WTC11 (cell line): ENCODE measurements around the gene DCUN1D2. TPM values are rescaled to one million over a fixed set of nuclear protein-coding genes. Genes with fewer than 3 reads are reported as not detected.

Source experiments
- ATAC-seq: fragments of 200-7000 bp; cut with Tn5 transposase; 2 replicates; pipeline ENCODE4 v1.10.0; 2021; ENCODE audit warnings: mild to moderate bottlenecking, moderate library complexity
- CTCF ChIA-PET: fragments of 300-600 bp; sonication (Branson Sonifier 250); formaldehyde crosslinking; loops from one replicate; lab custom pipeline; 2021; ENCODE audit warnings: antibody characterized with exemption; lab: Charles Lee
- POLR2A ChIA-PET: fragments of 350-600 bp; sonication (Branson Sonifier 250); formaldehyde crosslinking; loops from one replicate; lab custom pipeline; 2021; ENCODE audit warnings: antibody characterized with exemption; lab: Charles Lee
- DNase-seq: peaks from one replicate; pipeline ENCODE4 v3.0.0; 2021; ENCODE audit warnings: low spot score
- H3K27ac Mint-ChIP-seq: 2 replicates; pipeline ENCODE4 v1.8.0; 2021; ENCODE audit warnings: mixed read lengths
- H3K27me3 Mint-ChIP-seq: 2 replicates; pipeline ENCODE4 v1.8.0; 2021; ENCODE audit warnings: low read depth, mild to moderate bottlenecking, moderate library complexity, mixed read lengths
- H3K36me3 Mint-ChIP-seq: 2 replicates; pipeline ENCODE4 v1.8.0; 2021; ENCODE audit warnings: mixed read lengths
- H3K4me1 Mint-ChIP-seq: 2 replicates; pipeline ENCODE4 v1.8.0; 2022; ENCODE audit warnings: mixed read lengths
- H3K4me3 Mint-ChIP-seq: 2 replicates; pipeline ENCODE4 v1.8.0; 2021; ENCODE audit warnings: mild to moderate bottlenecking, moderate library complexity, mixed read lengths
- H3K9me3 Mint-ChIP-seq: 2 replicates; pipeline ENCODE4 v1.8.0; 2021; ENCODE audit warnings: mixed read lengths
- CREB1 ChIP-seq: sonication (generic); formaldehyde crosslinking; IDR thresholded peaks from 2 replicates; pipeline ENCODE4 v1.8.0; 2023; ENCODE audit warnings: mild to moderate bottlenecking, missing genetic modification reagents
- GRHL2 ChIP-seq: fragments of 250-450 bp; sonication (Bioruptor Pico); IDR thresholded peaks from 2 replicates; pipeline ENCODE4 v1.8.0; 2022; ENCODE audit warnings: mild to moderate bottlenecking, moderate library complexity; ENCODE audit not compliant: insufficient replicate concordance, severe bottlenecking
- JAZF1 ChIP-seq: fragments of 250-450 bp; sonication (Bioruptor Pico); IDR thresholded peaks from 2 replicates; pipeline ENCODE4 v1.9.0; 2021; ENCODE audit warnings: moderate library complexity, mild to moderate bottlenecking, inconsistent platforms
- JUN ChIP-seq: sonication (generic); formaldehyde crosslinking; IDR thresholded peaks from 2 replicates; pipeline ENCODE4 v1.8.0; 2023; ENCODE audit warnings: mild to moderate bottlenecking, missing genetic modification reagents
- MXD4 ChIP-seq: fragments of 250-450 bp; sonication (Bioruptor Pico); IDR thresholded peaks from 2 replicates; pipeline ENCODE4 v1.8.0; 2021; ENCODE audit warnings: mild to moderate bottlenecking, moderate library complexity, borderline replicate concordance
- SMAD3 ChIP-seq: sonication (generic); formaldehyde crosslinking; IDR thresholded peaks from 2 replicates; pipeline ENCODE4 v1.8.0; 2022; ENCODE audit warnings: missing genetic modification reagents, mild to moderate bottlenecking, borderline replicate concordance
- SP1 ChIP-seq: sonication (generic); formaldehyde crosslinking; conservative IDR thresholded peaks from 2 replicates; pipeline ENCODE4 v1.8.1; 2022; ENCODE audit warnings: missing genetic modification reagents
- TP53 ChIP-seq: sonication (generic); formaldehyde crosslinking; IDR thresholded peaks from 2 replicates; pipeline ENCODE4 v1.8.1; 2023; ENCODE audit warnings: mild to moderate bottlenecking, missing genetic modification reagents
- ZNF232 ChIP-seq: sonication (generic); formaldehyde crosslinking; IDR thresholded peaks from 2 replicates; pipeline ENCODE4 v1.8.0; 2022; ENCODE audit warnings: mild to moderate bottlenecking, missing genetic modification reagents
- ZNF416 ChIP-seq: fragments of 250-450 bp; sonication (Bioruptor Pico); IDR thresholded peaks from 2 replicates; pipeline ENCODE4 v1.9.0; 2021; ENCODE audit warnings: mild to moderate bottlenecking, inconsistent platforms
- total RNA-seq: library from RNA; stranded (reverse); gene quantifications from 3 replicates; pipeline ENCODE4 v1.2.3, GENCODE V29; 2021
- TF ChIP-seq, protein P1 (sequence below): sonication (generic); formaldehyde crosslinking; IDR thresholded peaks from 2 replicates; pipeline ENCODE4 v1.8.0; 2022; ENCODE audit warnings: missing genetic modification reagents
- TF ChIP-seq, protein P2 (sequence below): sonication (generic); formaldehyde crosslinking; IDR thresholded peaks from 2 replicates; pipeline ENCODE4 v1.8.1; 2022; ENCODE audit warnings: mild to moderate bottlenecking, moderate library complexity, missing genetic modification reagents
- TF ChIP-seq, protein P3 (sequence below): fragments of 200-600 bp; IDR thresholded peaks from 2 replicates; pipeline ENCODE4 v1.8.0; 2022; ENCODE audit warnings: antibody characterized with exemption
- TF ChIP-seq, protein P4 (sequence below): sonication (generic); formaldehyde crosslinking; IDR thresholded peaks from 2 replicates; pipeline ENCODE4 v1.8.1; 2023; ENCODE audit warnings: mild to moderate bottlenecking, missing genetic modification reagents, borderline replicate concordance
- TF ChIP-seq, protein P5 (sequence below): sonication (generic); formaldehyde crosslinking; IDR thresholded peaks from 2 replicates; pipeline ENCODE4 v1.8.1; 2022; ENCODE audit warnings: low read depth, missing genetic modification reagents, borderline replicate concordance

Gene DCUN1D2
- total RNA-seq, 1 experiment from 2014 or later, result 42.5 TPM

DNA sequence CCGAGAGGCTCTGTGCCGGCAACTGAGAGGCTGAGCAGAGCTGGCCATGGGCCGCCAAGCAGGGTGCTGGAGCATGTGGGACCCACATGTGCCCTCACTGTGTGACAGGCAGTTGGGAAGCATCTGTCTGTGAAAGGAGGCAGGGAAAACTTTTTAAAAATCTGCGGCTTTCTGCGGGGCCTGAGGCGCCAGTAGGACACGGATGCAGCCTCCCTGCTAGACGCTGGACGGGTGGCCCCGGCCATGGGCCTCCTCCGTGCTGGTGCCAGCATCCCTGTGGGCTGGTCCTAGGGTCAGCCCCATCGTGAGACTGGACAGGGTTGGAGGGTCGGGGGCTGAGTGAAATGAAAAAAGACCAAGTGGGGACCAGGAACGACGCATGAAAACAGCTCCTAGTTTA, 20.9 kb upstream of the DCUN1D2 start:
- POLR2A ChIA-PET, result interaction anchor here (1.0 kb wide), 1 partner anchor 11 kb away, joined by 3 read pairs; no protein-coding TSS in a partner anchor

DNA sequence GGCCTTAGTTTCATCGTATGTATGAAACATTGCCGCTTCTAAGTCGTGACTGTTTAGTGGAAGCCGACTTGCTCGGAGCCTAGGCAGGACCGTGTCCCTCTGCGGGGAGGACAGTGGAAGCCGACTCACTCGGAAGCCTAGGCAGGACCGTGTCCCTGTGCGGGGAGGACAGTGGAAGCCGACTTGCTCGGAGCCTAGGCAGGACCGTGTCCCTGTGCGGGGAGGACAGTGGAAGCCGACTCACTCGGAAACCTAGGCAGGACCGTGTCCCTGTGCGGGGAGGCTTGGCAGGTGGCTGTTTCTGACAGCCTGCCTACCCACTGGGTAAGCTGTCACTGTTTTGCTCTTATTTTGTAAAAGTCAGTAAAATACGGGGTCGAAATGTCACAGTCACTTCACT, 20.4 kb upstream of the DCUN1D2 start:
- TF ChIP-seq ZNF416 (CRISPR knock-in tag), result no peak
- TF ChIP-seq, protein P1, sequence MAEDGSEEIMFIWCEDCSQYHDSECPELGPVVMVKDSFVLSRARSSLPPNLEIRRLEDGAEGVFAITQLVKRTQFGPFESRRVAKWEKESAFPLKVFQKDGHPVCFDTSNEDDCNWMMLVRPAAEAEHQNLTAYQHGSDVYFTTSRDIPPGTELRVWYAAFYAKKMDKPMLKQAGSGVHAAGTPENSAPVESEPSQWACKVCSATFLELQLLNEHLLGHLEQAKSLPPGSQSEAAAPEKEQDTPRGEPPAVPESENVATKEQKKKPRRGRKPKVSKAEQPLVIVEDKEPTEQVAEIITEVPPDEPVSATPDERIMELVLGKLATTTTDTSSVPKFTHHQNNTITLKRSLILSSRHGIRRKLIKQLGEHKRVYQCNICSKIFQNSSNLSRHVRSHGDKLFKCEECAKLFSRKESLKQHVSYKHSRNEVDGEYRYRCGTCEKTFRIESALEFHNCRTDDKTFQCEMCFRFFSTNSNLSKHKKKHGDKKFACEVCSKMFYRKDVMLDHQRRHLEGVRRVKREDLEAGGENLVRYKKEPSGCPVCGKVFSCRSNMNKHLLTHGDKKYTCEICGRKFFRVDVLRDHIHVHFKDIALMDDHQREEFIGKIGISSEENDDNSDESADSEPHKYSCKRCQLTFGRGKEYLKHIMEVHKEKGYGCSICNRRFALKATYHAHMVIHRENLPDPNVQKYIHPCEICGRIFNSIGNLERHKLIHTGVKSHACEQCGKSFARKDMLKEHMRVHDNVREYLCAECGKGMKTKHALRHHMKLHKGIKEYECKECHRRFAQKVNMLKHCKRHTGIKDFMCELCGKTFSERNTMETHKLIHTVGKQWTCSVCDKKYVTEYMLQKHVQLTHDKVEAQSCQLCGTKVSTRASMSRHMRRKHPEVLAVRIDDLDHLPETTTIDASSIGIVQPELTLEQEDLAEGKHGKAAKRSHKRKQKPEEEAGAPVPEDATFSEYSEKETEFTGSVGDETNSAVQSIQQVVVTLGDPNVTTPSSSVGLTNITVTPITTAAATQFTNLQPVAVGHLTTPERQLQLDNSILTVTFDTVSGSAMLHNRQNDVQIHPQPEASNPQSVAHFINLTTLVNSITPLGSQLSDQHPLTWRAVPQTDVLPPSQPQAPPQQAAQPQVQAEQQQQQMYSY, result no peak
- TF ChIP-seq, protein P2, sequence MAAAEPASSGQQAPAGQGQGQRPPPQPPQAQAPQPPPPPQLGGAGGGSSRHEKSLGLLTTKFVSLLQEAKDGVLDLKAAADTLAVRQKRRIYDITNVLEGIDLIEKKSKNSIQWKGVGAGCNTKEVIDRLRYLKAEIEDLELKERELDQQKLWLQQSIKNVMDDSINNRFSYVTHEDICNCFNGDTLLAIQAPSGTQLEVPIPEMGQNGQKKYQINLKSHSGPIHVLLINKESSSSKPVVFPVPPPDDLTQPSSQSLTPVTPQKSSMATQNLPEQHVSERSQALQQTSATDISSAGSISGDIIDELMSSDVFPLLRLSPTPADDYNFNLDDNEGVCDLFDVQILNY, result no peak
- ATAC-seq, result no peak
- Mint-ChIP-seq H3K4me3 (no peak overlapping the region), H3K27me3 (no peaks in the 10 kb centered on the region), H3K9me3 (no peaks in the 10 kb centered on the region), H3K36me3 (peaks cover 33% of the 10 kb centered on the region), H3K27ac (no peak overlapping the region), H3K4me1 (no peaks in the 10 kb centered on the region)
- ChIA-PET CTCF (no interaction called here), POLR2A (interaction anchor here (1.0 kb wide), 1 partner anchor 11 kb away, joined by 3 read pairs; no protein-coding TSS in a partner anchor)
- DNase-seq, result no peak

More for the DNA sequence above, 20.9 kb upstream of the DCUN1D2 start:
- no peaks in the 10 kb centered on the region for H3K27me3 Mint-ChIP-seq
- no peak overlapping the region for H3K27ac Mint-ChIP-seq
- no peaks in the 10 kb centered on the region for H3K4me1 Mint-ChIP-seq
- no peak for ATAC-seq
- H3K4me3 Mint-ChIP-seq, result no peak overlapping the region
- H3K9me3 Mint-ChIP-seq, result no peaks in the 10 kb centered on the region
- CTCF ChIA-PET, result no interaction called here
- no peak for TF ChIP-seq MXD4
- TF ChIP-seq, all 79 proteins: peak for 0
- no peak for DNase-seq
- peaks cover 35% of the 10 kb centered on the region for H3K36me3 Mint-ChIP-seq

DNA sequence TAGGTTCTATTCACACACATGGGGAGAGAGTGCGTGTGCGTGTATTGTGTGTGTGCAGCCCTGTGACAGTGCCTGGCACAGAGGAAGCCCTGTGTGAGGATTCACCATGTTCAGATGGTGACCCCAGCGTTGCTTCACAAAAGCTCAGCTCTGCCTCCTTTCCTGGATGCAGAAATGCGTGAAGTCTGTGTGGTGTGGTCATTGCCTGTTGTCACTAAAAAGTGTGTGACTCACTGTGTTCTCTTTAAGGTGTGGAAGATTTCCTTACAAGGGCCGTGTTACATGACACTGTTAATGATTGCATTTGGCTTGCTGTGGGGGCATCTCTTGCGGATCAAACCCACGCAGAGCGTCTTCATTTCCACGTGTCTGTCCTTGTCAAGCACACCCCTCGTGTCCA, 19.5 kb upstream of the DCUN1D2 start:
- ATAC-seq (no peak), DNase-seq (no peak)
- no peaks in the 10 kb centered on the region for H3K4me1 Mint-ChIP-seq
- H3K27me3 Mint-ChIP-seq, result no peaks in the 10 kb centered on the region
- no peak overlapping the region for H3K4me3 Mint-ChIP-seq
- peak overlapping the region; percentile 40 for H3K27ac Mint-ChIP-seq
- POLR2A ChIA-PET, result no interaction called here
- TF ChIP-seq, protein P3, sequence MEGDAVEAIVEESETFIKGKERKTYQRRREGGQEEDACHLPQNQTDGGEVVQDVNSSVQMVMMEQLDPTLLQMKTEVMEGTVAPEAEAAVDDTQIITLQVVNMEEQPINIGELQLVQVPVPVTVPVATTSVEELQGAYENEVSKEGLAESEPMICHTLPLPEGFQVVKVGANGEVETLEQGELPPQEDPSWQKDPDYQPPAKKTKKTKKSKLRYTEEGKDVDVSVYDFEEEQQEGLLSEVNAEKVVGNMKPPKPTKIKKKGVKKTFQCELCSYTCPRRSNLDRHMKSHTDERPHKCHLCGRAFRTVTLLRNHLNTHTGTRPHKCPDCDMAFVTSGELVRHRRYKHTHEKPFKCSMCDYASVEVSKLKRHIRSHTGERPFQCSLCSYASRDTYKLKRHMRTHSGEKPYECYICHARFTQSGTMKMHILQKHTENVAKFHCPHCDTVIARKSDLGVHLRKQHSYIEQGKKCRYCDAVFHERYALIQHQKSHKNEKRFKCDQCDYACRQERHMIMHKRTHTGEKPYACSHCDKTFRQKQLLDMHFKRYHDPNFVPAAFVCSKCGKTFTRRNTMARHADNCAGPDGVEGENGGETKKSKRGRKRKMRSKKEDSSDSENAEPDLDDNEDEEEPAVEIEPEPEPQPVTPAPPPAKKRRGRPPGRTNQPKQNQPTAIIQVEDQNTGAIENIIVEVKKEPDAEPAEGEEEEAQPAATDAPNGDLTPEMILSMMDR, result no peak
- TF ChIP-seq JAZF1, result no peak
- TF ChIP-seq, protein P4, sequence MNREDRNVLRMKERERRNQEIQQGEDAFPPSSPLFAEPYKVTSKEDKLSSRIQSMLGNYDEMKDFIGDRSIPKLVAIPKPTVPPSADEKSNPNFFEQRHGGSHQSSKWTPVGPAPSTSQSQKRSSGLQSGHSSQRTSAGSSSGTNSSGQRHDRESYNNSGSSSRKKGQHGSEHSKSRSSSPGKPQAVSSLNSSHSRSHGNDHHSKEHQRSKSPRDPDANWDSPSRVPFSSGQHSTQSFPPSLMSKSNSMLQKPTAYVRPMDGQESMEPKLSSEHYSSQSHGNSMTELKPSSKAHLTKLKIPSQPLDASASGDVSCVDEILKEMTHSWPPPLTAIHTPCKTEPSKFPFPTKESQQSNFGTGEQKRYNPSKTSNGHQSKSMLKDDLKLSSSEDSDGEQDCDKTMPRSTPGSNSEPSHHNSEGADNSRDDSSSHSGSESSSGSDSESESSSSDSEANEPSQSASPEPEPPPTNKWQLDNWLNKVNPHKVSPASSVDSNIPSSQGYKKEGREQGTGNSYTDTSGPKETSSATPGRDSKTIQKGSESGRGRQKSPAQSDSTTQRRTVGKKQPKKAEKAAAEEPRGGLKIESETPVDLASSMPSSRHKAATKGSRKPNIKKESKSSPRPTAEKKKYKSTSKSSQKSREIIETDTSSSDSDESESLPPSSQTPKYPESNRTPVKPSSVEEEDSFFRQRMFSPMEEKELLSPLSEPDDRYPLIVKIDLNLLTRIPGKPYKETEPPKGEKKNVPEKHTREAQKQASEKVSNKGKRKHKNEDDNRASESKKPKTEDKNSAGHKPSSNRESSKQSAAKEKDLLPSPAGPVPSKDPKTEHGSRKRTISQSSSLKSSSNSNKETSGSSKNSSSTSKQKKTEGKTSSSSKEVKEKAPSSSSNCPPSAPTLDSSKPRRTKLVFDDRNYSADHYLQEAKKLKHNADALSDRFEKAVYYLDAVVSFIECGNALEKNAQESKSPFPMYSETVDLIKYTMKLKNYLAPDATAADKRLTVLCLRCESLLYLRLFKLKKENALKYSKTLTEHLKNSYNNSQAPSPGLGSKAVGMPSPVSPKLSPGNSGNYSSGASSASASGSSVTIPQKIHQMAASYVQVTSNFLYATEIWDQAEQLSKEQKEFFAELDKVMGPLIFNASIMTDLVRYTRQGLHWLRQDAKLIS (CRISPR knock-in tag), result no peak
- TF ChIP-seq, protein P5, sequence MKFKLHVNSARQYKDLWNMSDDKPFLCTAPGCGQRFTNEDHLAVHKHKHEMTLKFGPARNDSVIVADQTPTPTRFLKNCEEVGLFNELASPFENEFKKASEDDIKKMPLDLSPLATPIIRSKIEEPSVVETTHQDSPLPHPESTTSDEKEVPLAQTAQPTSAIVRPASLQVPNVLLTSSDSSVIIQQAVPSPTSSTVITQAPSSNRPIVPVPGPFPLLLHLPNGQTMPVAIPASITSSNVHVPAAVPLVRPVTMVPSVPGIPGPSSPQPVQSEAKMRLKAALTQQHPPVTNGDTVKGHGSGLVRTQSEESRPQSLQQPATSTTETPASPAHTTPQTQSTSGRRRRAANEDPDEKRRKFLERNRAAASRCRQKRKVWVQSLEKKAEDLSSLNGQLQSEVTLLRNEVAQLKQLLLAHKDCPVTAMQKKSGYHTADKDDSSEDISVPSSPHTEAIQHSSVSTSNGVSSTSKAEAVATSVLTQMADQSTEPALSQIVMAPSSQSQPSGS, result no peak
- no peak for TF ChIP-seq ZNF232 (CRISPR knock-in tag)
- no peak for TF ChIP-seq GRHL2 (CRISPR knock-in tag)
- no peak for TF ChIP-seq CREB1
- TF ChIP-seq, protein P1, result no peak
- no peak for TF ChIP-seq SMAD3 (CRISPR knock-in tag)
- TF ChIP-seq SP1 (CRISPR knock-in tag), result no peak
- no peak for TF ChIP-seq TP53 (CRISPR knock-in tag)
- no peak for TF ChIP-seq JUN
- TF ChIP-seq, all 79 proteins: peak for 0
- Mint-ChIP-seq H3K36me3 (peaks cover 33% of the 10 kb centered on the region), H3K9me3 (no peaks in the 10 kb centered on the region)
- CTCF ChIA-PET, result no interaction called here
